Esophagus squamous epithelium (tissue), 5 donors: ENCODE measurements around the gene FBXO38. TPM values are rescaled to one million over a fixed set of nuclear protein-coding genes. Genes with fewer than 3 reads are reported as not detected.
A peak's percentile ranks its signal among the peaks of the same experiment; 100 is the strongest.

Experiments used
- DNase-seq: peaks from one replicate; lab custom pipeline; 2025; lab: John Stamatoyannopoulos, UW
- H3K27ac ChIP-seq, 4 donors: fragments of 200-600 bp; sonication (generic); one replicate each; pipeline ENCODE4 v1.5.1; 2016 to 2019; ENCODE audit warnings: mild to moderate bottlenecking in 1 of 4
- H3K27me3 ChIP-seq, 4 donors: fragments of 200-600 bp; sonication (generic); 1 replicate in 3 of 4; 2 replicates in 1 of 4; pipeline versions ENCODE4 v1.5.1 to v1.6.0; 2017 to 2021; ENCODE audit warnings: antibody characterized with exemption in 1 of 4
- H3K36me3 ChIP-seq, 3 donors: fragments of 200-600 bp; sonication (generic); one replicate each; pipeline ENCODE4 v1.5.1; 2016 to 2019
- H3K4me1 ChIP-seq, 3 donors: fragments of 200-600 bp; sonication (generic); one replicate each; pipeline ENCODE4 v1.5.1; 2017 to 2019
- H3K4me3 ChIP-seq, 4 donors: fragments of 200-600 bp; sonication (generic); 1 replicate in 3 of 4; 2 replicates in 1 of 4; pipeline ENCODE4 v1.5.1; 2016 to 2019; ENCODE audit warnings: mild to moderate bottlenecking in 2 of 4, moderate library complexity in 1 of 4
- H3K9me3 ChIP-seq, 3 donors: fragments of 200-600 bp; sonication (generic); one replicate each; pipeline ENCODE4 v1.5.1; 2016 to 2019
- POLR2A ChIP-seq, 4 donors: fragments of 450-650 bp; IDR thresholded peaks; one replicate each; pipeline ENCODE4 v1.6.1; 2017; ENCODE audit warnings: antibody characterized with exemption in 4 of 4, mild to moderate bottlenecking in 4 of 4, moderate library complexity in 3 of 4
- WGBS, 2 donors: methylation state at CpG; one replicate each; pipeline ENCODE4 v1.1.5; 2018; 5-methylcytosine and 5-hydroxymethylcytosine counted together
- intact Hi-C: fragments of 100-400 bp; cut with DNase I; formaldehyde crosslinking; loops from one replicate; pipeline ENCODE4 v1.15.0; 2022
- total RNA-seq, 4 donors: library from RNA; depleted of rRNA; stranded (reverse); fragments of >200 nt; gene quantifications; one replicate each; pipeline ENCODE4 v1.1.0, GENCODE V29; 2016
- TF ChIP-seq, protein P1 (sequence below), 6 experiments: fragments of 450-650 bp in 4 of 6; fragments of 200-600 bp in 2 of 6; sonication (generic) in 2 of 6; IDR thresholded peaks; one replicate each; pipeline ENCODE4 v1.5.1; 2016 to 2019; ENCODE audit warnings: antibody characterized with exemption in 6 of 6, mild to moderate bottlenecking in 4 of 6, moderate library complexity in 4 of 6
- donor health status: DM: yes; HTN: yes; CAD: no.

The FBXO38 gene
- total RNA-seq, 4 donors from 2014 or later, result 15.0 to 42.0 (median 32.1) TPM

DNA sequence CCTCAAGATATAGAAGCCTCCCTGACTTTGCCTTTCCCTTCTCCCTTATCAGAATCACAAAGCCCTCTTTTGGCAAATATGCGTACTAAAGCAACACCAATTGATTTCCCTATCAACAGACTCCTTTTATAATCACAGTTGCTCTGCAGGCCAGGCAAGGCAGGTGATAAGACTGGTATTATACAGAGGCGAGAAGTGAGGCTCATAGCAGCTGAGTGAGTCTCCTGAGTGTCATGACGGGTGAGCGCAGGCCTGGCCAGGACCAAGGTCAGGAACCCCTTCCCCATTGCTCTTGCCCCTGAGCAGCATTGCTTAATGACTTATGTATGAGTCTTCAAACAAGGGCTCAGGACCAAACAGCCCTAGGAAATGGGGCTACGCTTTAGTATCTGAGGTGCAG, 70.8 kb downstream of the FBXO38 start:
- Histone ChIP-seq H3K36me3 (no peaks in the 10 kb centered on the region), H3K4me1 (no peaks in the 10 kb centered on the region), H3K9me3 (no peaks in the 10 kb centered on the region), H3K27ac (no peak overlapping the region), H3K27me3 (no peaks in the 10 kb centered on the region), H3K4me3 (no peak overlapping the region)
- intact Hi-C loops, result no loop called here
- whole genome bisulfite sequencing, 2 donors, result 82 to 98% methylated on average over 3 to 5 of the region's 5 CpGs
- no peak for TF ChIP-seq POLR2A (IDR thresholded peaks at IDR 0.05)
- TF ChIP-seq, protein P1, sequence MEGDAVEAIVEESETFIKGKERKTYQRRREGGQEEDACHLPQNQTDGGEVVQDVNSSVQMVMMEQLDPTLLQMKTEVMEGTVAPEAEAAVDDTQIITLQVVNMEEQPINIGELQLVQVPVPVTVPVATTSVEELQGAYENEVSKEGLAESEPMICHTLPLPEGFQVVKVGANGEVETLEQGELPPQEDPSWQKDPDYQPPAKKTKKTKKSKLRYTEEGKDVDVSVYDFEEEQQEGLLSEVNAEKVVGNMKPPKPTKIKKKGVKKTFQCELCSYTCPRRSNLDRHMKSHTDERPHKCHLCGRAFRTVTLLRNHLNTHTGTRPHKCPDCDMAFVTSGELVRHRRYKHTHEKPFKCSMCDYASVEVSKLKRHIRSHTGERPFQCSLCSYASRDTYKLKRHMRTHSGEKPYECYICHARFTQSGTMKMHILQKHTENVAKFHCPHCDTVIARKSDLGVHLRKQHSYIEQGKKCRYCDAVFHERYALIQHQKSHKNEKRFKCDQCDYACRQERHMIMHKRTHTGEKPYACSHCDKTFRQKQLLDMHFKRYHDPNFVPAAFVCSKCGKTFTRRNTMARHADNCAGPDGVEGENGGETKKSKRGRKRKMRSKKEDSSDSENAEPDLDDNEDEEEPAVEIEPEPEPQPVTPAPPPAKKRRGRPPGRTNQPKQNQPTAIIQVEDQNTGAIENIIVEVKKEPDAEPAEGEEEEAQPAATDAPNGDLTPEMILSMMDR (IDR thresholded peaks at IDR 0.05), result no peak
- DNase-seq, result no peak

DNA sequence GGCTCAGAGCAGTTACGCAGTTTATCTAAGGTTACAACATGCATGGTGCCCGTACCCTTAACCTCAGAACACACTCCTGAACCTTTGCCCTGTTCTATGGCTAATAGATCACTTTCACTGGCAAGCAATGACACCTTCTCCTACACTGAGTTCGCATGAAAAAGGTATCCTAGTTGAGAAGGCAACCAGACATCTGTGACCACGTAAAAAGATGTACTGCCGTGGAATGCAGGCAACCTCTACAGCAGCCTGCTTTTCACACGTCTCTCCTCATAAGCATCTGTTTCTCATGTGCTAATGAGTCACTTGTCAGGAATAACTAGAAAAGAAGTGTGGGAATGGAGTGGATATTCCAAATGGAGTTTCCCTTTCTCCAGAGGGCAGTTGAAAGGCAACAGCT, 71.4 kb downstream of the FBXO38 start:
- no peak overlapping the region for H3K27ac ChIP-seq
- H3K4me1 ChIP-seq, result no peaks in the 10 kb centered on the region
- 82 to 83% methylated on average over 6 of the region's 6 CpGs for WGBS, 2 donors
- TF ChIP-seq, protein P1 (IDR thresholded peaks at IDR 0.05), result no peak
- no peak for TF ChIP-seq POLR2A (IDR thresholded peaks at IDR 0.05)
- H3K4me3 ChIP-seq, result no peak overlapping the region
- H3K9me3 ChIP-seq, result no peaks in the 10 kb centered on the region
- no peak for DNase-seq
- H3K27me3 ChIP-seq, result no peaks in the 10 kb centered on the region
- H3K36me3 ChIP-seq, result no peaks in the 10 kb centered on the region
- intact Hi-C loops, result no loop called here

DNA sequence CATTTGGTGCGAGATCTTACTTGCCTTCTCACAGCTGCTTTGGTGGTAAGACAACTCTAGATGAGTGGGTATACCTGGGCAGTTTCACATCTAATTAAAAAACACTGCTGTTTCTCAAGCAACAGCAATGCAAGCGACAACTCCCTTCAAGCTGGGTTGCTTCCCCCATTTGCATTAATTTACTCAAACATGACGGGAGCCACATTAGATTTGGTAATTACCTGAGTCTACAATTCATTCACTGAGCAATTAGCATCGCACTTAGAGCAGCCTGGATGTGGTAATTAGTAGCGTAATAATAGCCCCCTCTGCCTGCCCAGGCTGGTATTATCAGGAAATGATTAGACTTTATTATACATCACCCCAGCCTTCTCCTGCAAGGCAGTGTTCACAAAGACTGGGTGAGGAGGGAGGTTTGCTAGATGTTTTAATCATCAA, 73.4 kb downstream of the FBXO38 start:
- 42 to 55% methylated on average over 5 of the region's 5 CpGs for WGBS, 2 donors
- Histone ChIP-seq H3K27ac (no peak overlapping the region), H3K9me3 (no peaks in the 10 kb centered on the region), H3K4me3 (no peak overlapping the region), H3K27me3 (no peaks in the 10 kb centered on the region), H3K4me1 (no peaks in the 10 kb centered on the region), H3K36me3 (no peaks in the 10 kb centered on the region)
- DNase-seq, result no peak
- intact Hi-C loops, result no loop called here
- TF ChIP-seq POLR2A (IDR thresholded peaks at IDR 0.05), result no peak
- TF ChIP-seq, protein P1 (IDR thresholded peaks at IDR 0.05), result peak in 3 of 6 experiments; percentile 22 to 38 (median 24)

DNA sequence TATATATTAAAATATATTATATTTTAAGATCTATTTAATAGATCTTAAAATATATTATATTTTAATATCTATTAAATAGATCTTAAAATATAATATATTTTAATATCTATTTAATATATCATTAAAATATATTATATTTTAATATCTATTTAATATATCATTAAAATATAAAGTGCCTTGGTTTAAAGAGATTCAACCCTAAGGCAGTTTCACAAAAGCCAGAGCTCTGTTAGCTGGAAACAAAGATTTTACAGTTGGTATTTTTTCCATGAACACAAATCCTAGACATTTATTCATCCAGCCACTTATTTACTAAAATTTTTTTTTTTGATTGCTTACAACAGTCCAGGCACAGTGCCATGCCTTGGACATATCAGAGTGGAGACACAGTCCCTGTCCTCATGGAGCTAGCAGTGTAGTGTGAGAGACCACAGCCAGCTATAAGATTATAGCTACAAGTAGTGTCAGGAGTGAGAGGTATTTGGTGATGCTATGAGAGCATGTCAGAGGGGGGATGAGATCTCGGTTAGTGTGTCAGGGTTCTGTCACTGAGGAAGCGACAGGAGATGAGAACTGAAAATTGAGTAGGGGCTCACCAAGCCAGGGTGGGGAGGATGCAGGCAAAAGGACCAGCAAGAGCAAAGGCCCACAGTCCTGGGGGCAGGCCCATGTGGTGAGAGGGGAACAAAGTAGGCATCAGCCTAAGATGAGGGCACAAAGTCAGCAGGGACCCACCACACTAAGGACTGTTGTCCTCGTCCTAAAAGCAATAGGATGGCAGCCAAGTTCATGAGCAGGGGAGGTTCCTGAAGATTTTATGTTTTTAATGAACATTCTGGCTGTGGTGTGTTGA, 74.5 kb downstream of the FBXO38 start:
- H3K27ac ChIP-seq, result no peak overlapping the region
- H3K4me1 ChIP-seq, result no peaks in the 10 kb centered on the region
- no peaks in the 10 kb centered on the region for H3K9me3 ChIP-seq
- no peaks in the 10 kb centered on the region for H3K27me3 ChIP-seq
- no peaks in the 10 kb centered on the region for H3K36me3 ChIP-seq
- TF ChIP-seq, protein P1 (IDR thresholded peaks at IDR 0.05), result no peak
- TF ChIP-seq POLR2A (IDR thresholded peaks at IDR 0.05), result no peak
- 79 to 88% methylated on average over 3 of the region's 3 CpGs for WGBS, 2 donors
- DNase-seq, result no peak
- intact Hi-C loops, result no loop called here
- H3K4me3 ChIP-seq, result no peak overlapping the region

DNA sequence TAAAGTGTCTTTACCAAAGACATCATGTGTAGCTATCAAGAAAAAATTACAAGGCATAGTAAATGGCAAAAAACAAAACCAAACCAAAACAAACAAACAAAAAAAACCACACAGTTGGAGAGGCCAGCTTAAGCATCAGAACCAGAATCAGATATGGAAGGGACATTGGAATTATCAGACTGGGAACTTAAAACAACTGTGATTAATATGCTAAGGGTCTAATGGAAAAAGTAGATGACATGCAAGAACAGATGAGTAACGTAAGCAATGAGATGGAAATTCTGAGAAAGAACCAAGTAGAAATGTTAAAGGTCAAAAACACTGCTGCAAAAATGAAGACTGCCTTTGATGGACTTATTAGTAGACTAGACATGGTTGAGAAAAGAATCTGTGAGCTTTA, 75.9 kb downstream of the FBXO38 start:
- Histone ChIP-seq H3K4me1 (no peaks in the 10 kb centered on the region), H3K4me3 (no peak overlapping the region), H3K36me3 (no peaks in the 10 kb centered on the region), H3K27ac (no peak overlapping the region), H3K27me3 (no peaks in the 10 kb centered on the region), H3K9me3 (no peaks in the 10 kb centered on the region)
- intact Hi-C loops, result no loop called here
- no peak for DNase-seq
- TF ChIP-seq POLR2A (IDR thresholded peaks at IDR 0.05), result no peak
- TF ChIP-seq, protein P1 (IDR thresholded peaks at IDR 0.05), result no peak
- 63 to 76% methylated on average over 1 of the region's 1 CpG for WGBS, 2 donors
